HG03354 (cell line): ENCODE measurements around the gene SNTA1.
"Not testable (repeated sequence)": the region's sequence is repeated elsewhere in the genome, so short reads cannot be mapped to it uniquely, and the experiment has no call there.

ENCODE experiments used
- ATAC-seq: cut with Tn5 transposase; IDR thresholded peaks from one replicate; pipeline ENCODE4 v1.9.1; 2021; ENCODE audit warnings: mild to moderate bottlenecking; ENCODE audit not compliant: unreplicated experiment, poor library complexity, severe bottlenecking

SNTA1 gene

GRCh38 chr20:33434434-33434833, 9.1 kb downstream of the SNTA1 start:
- no peak for ATAC-seq

- ATAC-seq, result no peak
Observed at GRCh38 chr20:33433465-33434234, 9.9 kb downstream of the SNTA1 start.

GRCh38 chr20:33431797-33432381, 11.7 kb downstream of the SNTA1 start:
- ATAC-seq, result no peak

GRCh38 chr20:33423875-33424274, 19.7 kb downstream of the SNTA1 start:
- ATAC-seq, result not testable (repeated sequence)

GRCh38 chr20:33423141-33423834, 20.3 kb downstream of the SNTA1 start:
- ATAC-seq, result no peak

GRCh38 chr20:33419140-33419974, 24.2 kb downstream of the SNTA1 start:
- no peak for ATAC-seq

GRCh38 chr20:33418033-33418432, 25.5 kb downstream of the SNTA1 start:
- ATAC-seq, result no peak

- no peak for ATAC-seq
Observed at GRCh38 chr20:33415948-33416347, 27.6 kb downstream of the SNTA1 start.

GRCh38 chr20:33412484-33412838, 31.1 kb downstream of the SNTA1 start:
- ATAC-seq, result no peak

GRCh38 chr20:33411711-33412483, 31.7 kb downstream of the SNTA1 start:
- no peak for ATAC-seq

GRCh38 chr20:33411242-33411641, 32.3 kb downstream of the SNTA1 start:
- ATAC-seq, result no peak

- ATAC-seq, result no peak
Observed at GRCh38 chr20:33410081-33410742, 33.4 kb downstream of the SNTA1 start.

- ATAC-seq, result peak; percentile 47
Observed at GRCh38 chr20:33408716-33409654, 34.6 kb downstream of the SNTA1 start.

GRCh38 chr20:33408313-33408712, 35.2 kb downstream of the SNTA1 start:
- no peak for ATAC-seq

- ATAC-seq, result no peak
Observed at GRCh38 chr20:33407796-33408195, 35.8 kb downstream of the SNTA1 start.

- ATAC-seq, result no peak
Observed at GRCh38 chr20:33407251-33407650, 36.3 kb downstream of the SNTA1 start.

GRCh38 chr20:33404281-33404680, 39.3 kb downstream of the SNTA1 start:
- ATAC-seq, result no peak

GRCh38 chr20:33401921-33402369, 41.6 kb downstream of the SNTA1 start:
- no peak for ATAC-seq
